GM23248 (cell line): ENCODE data around the gene IRF9.

Experiments
- EZH2 ChIP-seq: fragments of 200-600 bp; sonication (generic); IDR thresholded peaks from 2 replicates; pipeline ENCODE4 v1.6.1; 2018; ENCODE audit warnings: antibody characterized with exemption, mild to moderate bottlenecking; ENCODE audit not compliant: insufficient read depth, poor library complexity, severe bottlenecking
- EZH2phosphoT487 ChIP-seq: fragments of 200-600 bp; sonication (generic); IDR thresholded peaks from 2 replicates; pipeline ENCODE4 v1.6.1; 2018; ENCODE audit warnings: antibody characterized with exemption, moderate library complexity, mild to moderate bottlenecking, low read depth; ENCODE audit not compliant: insufficient read depth

- TF ChIP-seq EZH2 (no peak), EZH2phosphoT487 (no peak)
Measured at GRCh38 chr14:24122416-24122815, 38.6 kb upstream of the IRF9 start.
